MM.1S (cell line): ENCODE results near the gene CHP1.

Source experiments
- DNase-seq: peaks from one replicate; pipeline ENCODE4 v3.0.0-alpha.2; 2015
- H2AFZ ChIP-seq: fragments of 300-600 bp; sonication (generic); 2 replicates; pipeline ENCODE4 v1.6.0; 2016; ENCODE audit warnings: antibody characterized with exemption, low read length
- H3F3A ChIP-seq: fragments of 300-600 bp; sonication (generic); 2 replicates; pipeline ENCODE4 v1.6.1; 2016; ENCODE audit warnings: mild to moderate bottlenecking, antibody characterized with exemption, low read length, moderate library complexity, mixed read lengths; ENCODE audit not compliant: insufficient read depth
- H3K27ac ChIP-seq: fragments of 300-600 bp; sonication (generic); 2 replicates; pipeline ENCODE4 v1.5.1; 2016; ENCODE audit warnings: mild to moderate bottlenecking, low read length
- H3K27me3 ChIP-seq: fragments of 300-600 bp; sonication (generic); replicated peaks from 2 replicates; pipeline ENCODE4 v1.6.0; 2016; ENCODE audit warnings: low read length; ENCODE audit not compliant: insufficient read depth
- H3K36me3 ChIP-seq: fragments of 300-600 bp; sonication (generic); replicated peaks from 2 replicates; pipeline ENCODE4 v1.6.1; 2016; ENCODE audit warnings: mild to moderate bottlenecking, low read length, mixed read lengths; ENCODE audit not compliant: insufficient read depth
- H3K4me1 ChIP-seq: fragments of 300-600 bp; sonication (generic); 2 replicates; pipeline ENCODE4 v1.6.1; 2016; ENCODE audit warnings: low read length, mixed read lengths
- H3K4me2 ChIP-seq: fragments of 300-600 bp; sonication (generic); 2 replicates; pipeline ENCODE4 v1.6.0; 2016; ENCODE audit warnings: low read depth, low read length
- H3K4me3 ChIP-seq: fragments of 300-600 bp; sonication (generic); 2 replicates; pipeline ENCODE4 v1.5.1; 2016; ENCODE audit warnings: low read length, mixed read lengths
- H3K79me2 ChIP-seq: fragments of 300-600 bp; sonication (generic); 2 replicates; pipeline ENCODE4 v1.6.1; 2016; ENCODE audit warnings: mixed run types, low read length, mixed read lengths
- H3K9ac ChIP-seq: fragments of 300-600 bp; sonication (generic); 2 replicates; pipeline ENCODE4 v1.6.1; 2016; ENCODE audit warnings: low read length, mixed read lengths
- H3K9me2 ChIP-seq: fragments of 300-600 bp; sonication (generic); replicated peaks from 2 replicates; pipeline ENCODE4 v1.6.1; 2016; ENCODE audit warnings: mild to moderate bottlenecking, low read length, mixed read lengths; ENCODE audit not compliant: insufficient read depth
- H3K9me3 ChIP-seq: fragments of 300-600 bp; sonication (generic); replicated peaks from 2 replicates; pipeline ENCODE4 v1.6.1; 2016; ENCODE audit warnings: mild to moderate bottlenecking, low read length, mixed read lengths; ENCODE audit not compliant: insufficient read depth
- H4K20me1 ChIP-seq: fragments of 300-600 bp; sonication (generic); 2 replicates; pipeline ENCODE4 v1.6.1; 2016; ENCODE audit warnings: mild to moderate bottlenecking, low read length, moderate library complexity, mixed read lengths; ENCODE audit not compliant: insufficient read depth
- CTCF ChIP-seq: fragments of 300-600 bp; sonication (generic); IDR thresholded peaks from 2 replicates; pipeline ENCODE4 v1.5.1; 2016; ENCODE audit warnings: antibody characterized with exemption, low read length, mixed read lengths
- EZH2 ChIP-seq: fragments of 300-600 bp; sonication (generic); optimal IDR thresholded peaks from 2 replicates; pipeline ENCODE3; 2017; ENCODE audit warnings: low read depth, mild to moderate bottlenecking, antibody characterized with exemption, low read length, mixed read lengths
- EZH2phosphoT487 ChIP-seq: fragments of 300-600 bp; sonication (generic); IDR thresholded peaks from 2 replicates; pipeline ENCODE4 v1.6.1; 2018; ENCODE audit warnings: antibody characterized with exemption, low read length

The CHP1 gene

GRCh38 chr15:41254560-41254959 is 23.5 kb downstream of the CHP1 start:
- no peaks in the 10 kb centered on the region for H3K4me1 ChIP-seq
- no peaks in the 10 kb centered on the region for H3F3A ChIP-seq
- H4K20me1 ChIP-seq, result no peaks in the 10 kb centered on the region
- no peaks in the 10 kb centered on the region for H3K36me3 ChIP-seq
- H3K27me3 ChIP-seq, result no peaks in the 10 kb centered on the region
- no peak overlapping the region for H3K27ac ChIP-seq
- no peaks in the 10 kb centered on the region for H3K79me2 ChIP-seq
- no peak for DNase-seq
- H3K9me2 ChIP-seq, result no peaks in the 10 kb centered on the region
- H3K4me3 ChIP-seq, result no peak overlapping the region
- TF ChIP-seq CTCF (no peak), EZH2phosphoT487 (no peak), EZH2 (no peak)
- H3K4me2 ChIP-seq, result no peak overlapping the region
- no peak overlapping the region for H2AFZ ChIP-seq
- no peak overlapping the region for H3K9ac ChIP-seq
- H3K9me3 ChIP-seq, result no peaks in the 10 kb centered on the region

- H3K4me3 ChIP-seq, result no peak overlapping the region
- no peaks in the 10 kb centered on the region for H3K36me3 ChIP-seq
- no peaks in the 10 kb centered on the region for H3K27me3 ChIP-seq
- no peaks in the 10 kb centered on the region for H3K4me1 ChIP-seq
- H4K20me1 ChIP-seq, result no peaks in the 10 kb centered on the region
- no peak overlapping the region for H2AFZ ChIP-seq
- TF ChIP-seq CTCF (no peak), EZH2phosphoT487 (no peak), EZH2 (no peak)
- no peak overlapping the region for H3K9ac ChIP-seq
- no peaks in the 10 kb centered on the region for H3K9me2 ChIP-seq
- H3K9me3 ChIP-seq, result no peaks in the 10 kb centered on the region
- DNase-seq, result no peak
- H3K4me2 ChIP-seq, result no peak overlapping the region
- no peaks in the 10 kb centered on the region for H3K79me2 ChIP-seq
- H3K27ac ChIP-seq, result no peak overlapping the region
- no peaks in the 10 kb centered on the region for H3F3A ChIP-seq
These were observed 25.0 kb downstream of the CHP1 start for GRCh38 chr15:41256103-41256502.

DNA sequence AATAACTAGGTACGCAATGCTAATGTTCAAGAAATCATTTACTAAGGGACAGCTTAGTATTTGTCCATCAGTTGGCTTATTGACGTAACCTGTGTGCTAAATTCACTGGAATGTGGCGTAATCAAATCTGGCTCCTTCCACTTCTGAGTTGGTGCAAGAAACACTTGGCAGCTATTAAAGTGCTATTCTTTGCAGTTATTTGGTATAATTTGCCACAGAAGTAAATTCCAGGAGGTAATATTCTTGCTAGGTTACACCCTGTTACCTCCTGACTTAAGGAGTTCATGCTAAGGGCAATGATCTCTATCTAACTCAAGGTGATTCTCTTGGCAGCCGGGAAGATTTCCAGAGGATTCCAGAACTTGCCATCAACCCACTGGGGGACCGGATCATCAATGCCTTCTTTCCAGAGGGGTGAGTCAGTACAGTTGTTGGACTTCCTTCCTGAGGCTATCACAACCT is 25.5 kb downstream of the CHP1 start:
- no peak for DNase-seq
- no peak overlapping the region for H2AFZ ChIP-seq
- no peaks in the 10 kb centered on the region for H3F3A ChIP-seq
- H3K36me3 ChIP-seq, result no peaks in the 10 kb centered on the region
- H3K4me3 ChIP-seq, result no peak overlapping the region
- no peak overlapping the region for H3K4me2 ChIP-seq
- H3K9me3 ChIP-seq, result no peaks in the 10 kb centered on the region
- no peaks in the 10 kb centered on the region for H3K79me2 ChIP-seq
- H3K4me1 ChIP-seq, result no peaks in the 10 kb centered on the region
- no peaks in the 10 kb centered on the region for H4K20me1 ChIP-seq
- no peak overlapping the region for H3K9ac ChIP-seq
- TF ChIP-seq EZH2phosphoT487 (no peak), CTCF (no peak), EZH2 (no peak)
- no peaks in the 10 kb centered on the region for H3K9me2 ChIP-seq
- H3K27ac ChIP-seq, result no peak overlapping the region
- no peaks in the 10 kb centered on the region for H3K27me3 ChIP-seq
